Head of caudate nucleus (tissue), 42 donors: Measurements from ENCODE around the gene RAB5B.

Source experiments
- DNase-seq, 42 donors: peaks; one replicate each; pipeline versions ENCODE4 v3.0.0 to v3.0.0-alpha.2; 2020 to 2021; ENCODE audit warnings: mixed read lengths in 7 of 42
- intact Hi-C: fragments of 100-400 bp; cut with DNase I; formaldehyde crosslinking; loops from one replicate; pipeline ENCODE4 v1.15.0; 2022

Gene RAB5B

DNA sequence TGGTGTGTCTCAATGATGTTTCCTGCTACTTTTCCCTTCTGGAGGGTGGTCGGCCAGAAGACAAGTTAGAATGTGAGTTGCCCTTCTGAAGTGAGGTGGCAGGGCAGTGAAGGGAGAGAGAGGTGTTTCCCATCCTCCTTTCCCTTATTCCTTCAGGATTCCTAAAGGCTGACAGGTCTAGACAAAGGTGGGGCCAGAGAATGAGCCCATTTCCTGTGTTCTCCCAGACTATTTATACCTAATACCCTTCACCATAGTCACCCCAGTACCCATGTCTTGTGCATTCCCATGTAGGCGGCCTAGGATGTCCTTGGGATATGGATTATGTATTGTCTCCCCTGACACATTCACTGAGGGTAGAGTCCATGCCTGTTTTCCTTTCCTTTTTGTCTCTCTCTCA, 35.9 kb upstream of the RAB5B start:
- DNase-seq: no peak
- intact Hi-C loops: no loop called here

DNA sequence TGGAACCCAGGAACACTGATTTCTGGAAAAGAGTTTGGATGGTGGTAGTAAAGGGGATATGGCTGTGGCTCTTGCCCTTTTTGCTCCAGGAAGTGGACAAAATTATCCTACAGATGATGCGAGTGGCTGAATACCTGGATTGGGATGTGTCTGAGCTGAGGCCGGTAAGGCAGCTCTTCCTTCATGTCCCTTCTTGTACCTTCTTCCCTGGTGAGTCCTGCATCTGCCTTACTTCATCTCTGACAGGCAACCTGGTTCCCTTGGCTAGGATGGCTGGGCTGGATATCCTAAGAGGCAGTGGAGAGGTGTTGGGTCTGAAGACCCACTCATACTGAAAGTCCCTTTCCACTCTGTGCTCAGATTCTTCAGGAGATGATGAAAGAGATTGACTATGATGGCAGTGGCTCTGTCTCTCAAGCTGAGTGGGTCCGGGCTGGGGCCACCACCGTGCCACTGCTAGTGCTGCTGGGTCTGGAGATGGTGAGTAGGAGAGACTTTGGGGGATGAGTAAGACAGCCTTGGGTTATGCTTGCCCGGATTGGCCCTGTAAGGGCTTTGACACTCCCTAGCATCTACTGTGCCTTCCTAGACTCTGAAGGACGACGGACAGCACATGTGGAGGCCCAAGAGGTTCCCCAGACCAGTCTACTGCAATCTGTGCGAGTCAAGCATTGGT, 34.9 kb upstream of the RAB5B start:
- intact Hi-C loops: no loop called here
- DNase-seq: no peak

DNA sequence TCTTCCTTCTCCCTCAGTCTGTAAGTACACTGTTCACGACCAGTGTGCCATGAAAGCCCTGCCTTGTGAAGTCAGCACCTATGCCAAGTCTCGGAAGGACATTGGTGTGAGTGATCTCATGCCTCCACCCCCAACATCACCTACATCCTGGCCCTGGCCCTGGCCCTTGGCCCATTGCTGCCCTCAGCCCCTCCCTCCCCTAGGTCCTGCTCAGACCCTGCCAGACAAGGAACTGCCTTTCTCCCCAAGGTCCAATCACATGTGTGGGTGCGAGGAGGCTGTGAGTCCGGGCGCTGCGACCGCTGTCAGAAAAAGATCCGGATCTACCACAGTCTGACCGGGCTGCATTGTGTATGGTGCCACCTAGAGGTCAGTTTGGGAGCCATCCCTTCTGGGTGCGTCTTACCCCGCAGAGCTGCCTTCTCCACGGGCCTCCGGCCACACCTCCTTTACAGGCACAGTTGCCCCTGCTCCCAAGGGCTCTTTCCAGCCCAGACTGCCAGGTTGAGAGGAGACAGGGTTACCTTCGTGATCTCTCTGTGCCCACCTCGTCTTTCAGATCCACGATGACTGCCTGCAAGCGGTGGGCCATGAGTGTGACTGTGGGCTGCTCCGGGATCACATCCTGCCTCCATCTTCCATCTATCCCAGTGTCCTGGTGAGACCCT, 33.7 kb upstream of the RAB5B start:
- DNase-seq: peak; percentile 69 to 94 (median 87)
- intact Hi-C loops: loop anchor here (5.0 kb wide), 1 partner anchor 203 kb away; no protein-coding TSS in a partner anchor

DNA sequence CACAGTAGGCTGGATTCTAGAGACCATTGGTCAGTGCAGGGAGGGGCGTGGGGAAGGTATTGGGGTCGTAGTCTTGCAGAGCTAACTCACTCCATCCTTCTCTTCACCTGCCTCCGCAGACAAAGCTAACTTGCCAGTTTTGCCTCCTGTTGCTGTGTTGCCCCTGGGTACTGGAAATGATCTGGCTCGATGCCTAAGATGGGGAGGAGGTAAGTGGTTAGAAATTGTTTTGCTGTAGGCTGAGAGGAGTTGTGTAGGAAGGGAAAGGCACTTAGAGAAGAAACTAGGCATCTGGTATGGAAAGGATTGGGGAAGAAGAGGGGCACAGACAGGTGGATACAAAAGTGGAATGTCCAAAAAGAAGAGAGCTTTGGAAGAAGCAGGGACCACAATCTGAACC, 31.8 kb upstream of the RAB5B start:
- DNase-seq: peak in 7 of 42 donors; percentile 29 to 67 (median 45)
- intact Hi-C loops: loop anchor here (5.0 kb wide), 1 partner anchor 205 kb away; no protein-coding TSS in a partner anchor

DNA sequence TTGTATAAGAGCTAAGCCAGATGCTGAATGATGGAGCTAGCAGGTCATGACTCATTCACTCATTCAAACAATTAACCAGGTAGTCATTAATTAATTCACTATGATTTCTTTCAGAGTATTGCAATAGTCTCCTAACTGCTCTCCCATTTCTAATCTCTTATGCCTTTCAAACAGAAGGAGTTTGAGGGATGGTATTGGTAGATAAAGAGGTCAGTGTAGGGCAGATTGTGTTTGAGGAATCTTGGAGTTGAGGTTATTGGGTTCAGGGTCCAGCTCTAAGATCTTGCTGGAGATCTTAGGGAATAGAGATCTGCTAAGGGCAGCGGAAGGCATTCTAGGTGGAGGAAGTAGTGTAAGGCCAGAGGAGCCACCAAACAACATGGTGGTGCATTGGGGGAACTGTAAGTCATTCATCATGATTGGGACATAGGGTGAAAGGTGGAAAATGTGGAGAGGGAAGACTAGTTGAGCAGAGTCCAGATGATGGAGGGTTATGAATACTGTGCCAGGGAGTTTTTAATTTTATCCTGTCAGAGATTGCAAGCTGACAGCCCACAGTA, 31.2 kb upstream of the RAB5B start:
- intact Hi-C loops: loop anchor here (5.0 kb wide), 1 partner anchor 205 kb away; no protein-coding TSS in a partner anchor
- DNase-seq: no peak

DNA sequence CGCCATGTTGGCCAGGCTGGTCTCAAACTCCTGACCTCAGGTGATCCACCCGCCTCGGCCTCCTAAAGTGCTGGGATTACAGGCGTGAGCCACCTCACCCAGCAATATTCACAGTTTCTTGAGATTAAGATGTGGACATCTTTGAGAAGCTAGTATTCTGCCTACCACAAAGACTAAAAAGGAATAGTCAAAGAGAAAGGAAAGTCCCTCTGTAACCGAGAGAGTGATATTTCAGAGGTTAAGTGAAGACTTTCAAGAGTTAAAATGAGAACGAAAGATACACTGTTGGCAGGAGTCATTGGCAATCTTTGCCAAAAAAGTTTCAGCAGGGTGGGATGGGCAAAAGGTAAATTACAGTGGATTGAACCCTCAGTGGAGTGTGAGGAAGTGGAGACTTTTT, 27.3 kb upstream of the RAB5B start:
- DNase-seq: no peak

DNA sequence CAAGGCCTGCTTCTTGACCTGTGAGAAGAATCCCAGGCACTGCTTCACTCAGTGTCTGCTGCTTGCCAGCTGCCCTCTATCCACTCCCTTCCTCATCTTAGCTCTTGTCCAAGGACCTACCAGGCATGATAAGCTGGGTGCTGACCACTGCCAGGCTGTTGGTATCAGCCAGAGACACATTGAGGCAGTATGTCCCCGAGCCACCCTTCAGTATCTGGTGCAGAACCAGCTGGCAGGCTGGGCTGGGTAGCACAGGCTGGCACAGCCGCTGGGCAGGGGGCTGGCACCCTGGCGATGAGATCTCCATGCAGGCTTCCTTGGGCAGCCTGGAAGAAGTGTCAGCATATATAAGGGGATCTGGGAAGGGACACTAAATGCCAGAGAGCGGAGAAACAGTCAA, 18.5 kb upstream of the RAB5B start:
- DNase-seq: no peak
- intact Hi-C loops: no loop called here

More for the DNA sequence above, 27.3 kb upstream of the RAB5B start:
- intact Hi-C loops: no loop called here

DNA sequence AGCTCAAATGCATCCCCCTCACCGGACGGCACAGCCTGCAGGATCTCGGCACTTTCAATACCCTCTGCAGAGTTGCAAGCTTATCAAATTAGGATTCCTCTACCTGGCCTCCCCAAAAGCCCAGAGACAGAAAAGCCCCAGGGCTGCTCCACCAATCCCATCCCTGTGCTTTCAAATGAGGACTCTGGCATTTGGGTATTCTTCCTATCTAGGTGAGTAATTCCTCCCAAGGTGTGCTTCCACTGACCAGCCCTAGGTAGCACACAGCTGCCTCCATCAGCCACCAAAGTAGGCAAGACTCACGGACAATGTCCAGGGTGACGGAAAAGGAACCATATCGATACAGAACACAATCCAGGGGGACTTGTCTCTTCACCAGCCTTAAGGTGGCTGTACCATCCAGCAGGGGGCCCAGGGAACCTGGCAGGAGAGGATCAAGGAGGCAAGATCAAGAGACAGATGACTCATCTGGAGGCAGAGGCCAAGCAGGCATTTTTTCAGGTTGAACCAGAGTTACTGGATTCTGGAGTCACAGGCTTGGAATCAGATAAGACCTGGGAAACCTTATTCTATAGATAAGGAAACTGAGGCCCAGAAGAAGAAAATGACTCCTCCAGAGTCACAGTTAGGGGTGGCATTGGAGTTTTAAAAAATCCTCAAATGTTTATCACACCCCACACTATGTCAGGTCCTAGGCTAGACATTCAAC, 17.9 kb upstream of the RAB5B start:
- intact Hi-C loops: no loop called here
- DNase-seq: peak in 10 of 42 donors; percentile 5 to 55 (median 24)

DNA sequence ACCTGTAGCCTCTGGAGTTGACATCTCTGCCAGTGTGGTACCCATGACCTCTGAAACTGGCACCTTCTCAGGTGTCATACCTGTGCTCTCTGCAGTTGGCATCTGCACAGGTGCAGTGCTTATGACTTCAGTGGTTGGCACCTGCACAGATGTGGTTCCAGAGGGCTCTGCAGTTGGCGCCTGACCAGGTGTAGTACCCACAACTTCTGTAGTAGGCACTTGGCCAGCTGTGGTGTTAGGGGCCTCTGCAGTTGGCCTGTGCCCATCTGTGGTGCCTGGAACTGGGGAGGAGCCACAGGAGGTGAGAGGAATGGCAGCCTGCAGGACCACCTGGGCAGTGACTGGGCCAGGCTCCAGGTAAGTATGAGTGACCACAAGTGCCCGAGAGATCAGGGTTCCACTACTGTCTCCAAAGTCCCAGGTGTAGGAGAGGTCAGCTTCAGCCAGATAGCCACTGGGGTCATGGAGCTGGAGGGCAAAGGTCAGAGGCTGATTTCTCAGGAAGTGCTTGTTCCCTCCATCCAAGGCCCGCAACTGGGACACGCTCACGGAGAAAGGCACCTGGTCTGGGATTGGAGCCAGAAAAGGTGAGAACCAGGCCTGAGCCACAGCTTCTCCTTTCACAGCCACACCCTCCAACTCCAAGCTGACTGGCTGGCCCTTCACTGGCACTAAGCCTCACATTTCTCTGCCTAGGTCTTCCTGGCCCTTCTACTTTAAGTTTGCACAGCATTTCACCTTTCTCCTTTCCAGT, 16.6 kb upstream of the RAB5B start:
- no peak for DNase-seq

DNA sequence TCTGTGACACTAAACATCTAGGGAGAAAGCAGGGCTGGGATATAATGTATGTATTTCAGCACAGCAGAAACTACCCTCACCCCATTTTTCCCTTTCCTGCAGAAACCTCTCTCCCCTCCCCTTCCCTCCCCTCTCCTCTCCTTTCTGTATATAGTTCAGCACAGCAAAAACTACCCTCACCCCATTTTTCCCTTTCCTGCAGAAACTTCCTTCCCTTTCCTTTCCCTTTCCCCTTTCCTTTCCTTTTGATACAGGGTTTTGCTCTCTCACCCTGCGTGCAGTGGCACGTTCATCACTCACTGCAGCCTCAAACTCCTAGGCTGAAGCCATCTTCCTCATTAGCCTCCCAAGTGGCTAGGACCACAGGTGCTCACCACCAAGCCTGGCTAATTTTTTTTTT, 10.1 kb upstream of the RAB5B start:
- intact Hi-C loops: no loop called here
- no peak for DNase-seq

More for the DNA sequence above, 16.6 kb upstream of the RAB5B start:
- intact Hi-C loops: no loop called here

DNA sequence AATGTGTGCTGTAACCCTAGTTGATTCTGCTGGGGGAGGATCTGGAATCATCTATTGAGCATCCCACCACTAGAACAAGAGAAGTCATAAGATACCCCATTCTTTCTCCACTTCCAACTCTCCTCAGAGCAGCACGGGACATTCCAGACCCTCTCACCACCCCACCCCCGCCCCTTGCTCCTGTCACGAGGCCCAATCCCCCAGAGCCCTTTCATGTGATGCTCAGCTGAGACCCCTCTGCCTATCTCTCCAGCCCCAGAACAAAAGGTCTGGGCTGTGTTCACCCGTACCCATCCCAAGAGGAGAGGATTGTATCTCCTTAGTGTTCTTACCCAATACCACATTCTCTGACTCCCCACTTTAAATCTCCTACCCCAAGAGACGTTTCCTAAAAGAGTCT, 8.6 kb upstream of the RAB5B start:
- intact Hi-C loops: no loop called here
- DNase-seq: no peak

DNA sequence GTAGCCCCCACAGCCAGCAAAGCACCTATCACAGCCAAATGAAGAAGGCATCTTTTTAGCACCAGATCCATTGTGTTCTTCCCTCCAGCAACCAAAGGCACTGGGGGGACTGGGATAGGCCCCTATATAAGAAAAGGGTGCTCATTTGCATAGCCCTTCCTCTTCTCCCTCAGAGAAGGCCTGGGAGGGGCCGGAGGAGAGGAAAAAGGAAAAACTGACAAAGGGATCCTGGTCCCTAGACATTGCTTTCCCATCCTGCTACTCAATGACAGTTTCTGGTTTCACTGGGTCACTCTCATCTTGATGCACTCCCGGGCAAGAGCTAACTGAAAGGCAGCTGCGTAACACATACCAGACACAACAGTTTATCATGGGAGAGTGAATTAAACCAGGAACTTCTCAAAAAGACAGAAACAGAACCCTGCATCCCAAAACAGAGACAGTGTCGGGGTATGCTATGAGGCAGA, 7.9 kb upstream of the RAB5B start, which contains the start of gene PMEL:
PMEL (minus strand) TSS at position 102 of the 467 bp plus-strand sequence; CDS start at position 71, 31 bp downstream.
- no peak for DNase-seq
- intact Hi-C loops: no loop called here

DNA sequence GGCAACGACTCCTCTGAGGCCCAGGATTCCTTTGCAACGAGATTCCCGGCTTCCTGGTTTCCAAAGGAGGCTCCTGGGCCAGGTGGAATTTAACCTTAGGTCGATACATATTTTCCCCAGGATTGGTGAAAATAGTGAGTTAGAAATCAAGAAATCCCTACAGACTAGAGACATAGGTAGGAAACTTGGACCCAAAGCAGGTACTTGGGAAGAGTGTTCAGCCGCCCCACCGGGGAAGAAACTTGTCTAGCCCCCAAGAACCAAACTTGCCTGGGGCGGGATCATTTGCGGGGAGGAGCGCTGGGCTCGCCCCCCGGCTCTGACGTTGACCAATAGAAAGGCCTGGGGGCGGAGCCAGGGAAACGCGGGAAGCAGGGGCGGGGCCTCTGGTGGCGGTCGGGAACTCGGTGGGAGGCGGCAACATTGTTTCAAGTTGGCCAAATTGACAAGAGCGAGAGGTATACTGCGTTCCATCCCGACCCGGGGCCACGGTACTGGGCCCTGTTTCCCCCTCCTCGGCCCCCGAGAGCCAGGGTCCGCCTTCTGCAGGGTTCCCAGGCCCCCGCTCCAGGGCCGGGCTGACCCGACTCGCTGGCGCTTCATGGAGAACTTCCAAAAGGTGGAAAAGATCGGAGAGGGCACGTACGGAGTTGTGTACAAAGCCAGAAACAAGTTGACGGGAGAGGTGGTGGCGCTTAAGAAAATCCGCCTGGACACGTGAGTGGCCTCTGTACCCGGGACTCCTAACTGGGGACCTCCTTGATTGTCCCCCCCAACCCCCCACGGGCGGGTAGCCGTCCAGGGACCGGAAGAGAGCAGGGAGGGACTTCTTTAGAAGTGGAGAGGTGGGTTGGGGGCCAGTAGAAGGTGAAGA, 7.2 kb upstream of the RAB5B start, which contains the start of gene CDK2:
CDK2 (plus strand) TSS at position 423 of the 874 bp plus-strand sequence; CDS start at position 602, 179 bp downstream.
- peak; percentile 77 to 94 (median 89) for DNase-seq
- intact Hi-C loops: no loop called here

DNA sequence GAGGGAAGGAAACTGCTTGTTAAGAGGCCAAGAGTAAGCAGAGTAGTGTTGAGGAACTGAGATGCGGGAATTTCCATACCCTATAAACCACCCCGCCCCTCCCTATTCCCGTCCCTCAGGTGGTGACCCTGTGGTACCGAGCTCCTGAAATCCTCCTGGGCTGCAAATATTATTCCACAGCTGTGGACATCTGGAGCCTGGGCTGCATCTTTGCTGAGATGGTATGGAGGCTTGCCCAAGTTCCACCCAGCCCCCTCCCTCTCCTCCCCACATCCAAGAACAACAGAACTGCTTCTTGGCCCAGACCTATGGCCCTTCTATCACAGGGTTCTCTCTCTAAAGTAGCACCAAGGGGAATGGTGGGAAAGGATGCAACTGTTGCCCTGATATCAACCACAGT, 4.5 kb upstream of the RAB5B start:
- no peak for DNase-seq
- intact Hi-C loops: no loop called here

DNA sequence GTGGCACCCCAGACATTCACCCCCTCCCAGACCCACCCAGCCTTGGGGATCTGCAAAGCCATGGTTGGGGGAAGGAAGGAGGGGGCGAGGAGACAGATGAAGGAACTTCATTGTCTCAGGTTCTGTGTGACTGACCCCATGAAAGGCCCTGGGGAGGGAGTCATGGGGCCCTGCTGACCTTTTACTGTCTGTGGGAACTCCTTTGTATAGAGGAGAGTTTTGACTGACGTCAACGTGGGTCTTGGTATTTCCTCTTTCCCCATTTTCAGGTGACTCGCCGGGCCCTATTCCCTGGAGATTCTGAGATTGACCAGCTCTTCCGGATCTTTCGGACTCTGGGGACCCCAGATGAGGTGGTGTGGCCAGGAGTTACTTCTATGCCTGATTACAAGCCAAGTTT, 3.1 kb upstream of the RAB5B start:
- DNase-seq: no peak
- intact Hi-C loops: loop anchor here (5.0 kb wide), 1 partner anchor 43 kb away; the partner anchor contains the start of gene PYM1

DNA sequence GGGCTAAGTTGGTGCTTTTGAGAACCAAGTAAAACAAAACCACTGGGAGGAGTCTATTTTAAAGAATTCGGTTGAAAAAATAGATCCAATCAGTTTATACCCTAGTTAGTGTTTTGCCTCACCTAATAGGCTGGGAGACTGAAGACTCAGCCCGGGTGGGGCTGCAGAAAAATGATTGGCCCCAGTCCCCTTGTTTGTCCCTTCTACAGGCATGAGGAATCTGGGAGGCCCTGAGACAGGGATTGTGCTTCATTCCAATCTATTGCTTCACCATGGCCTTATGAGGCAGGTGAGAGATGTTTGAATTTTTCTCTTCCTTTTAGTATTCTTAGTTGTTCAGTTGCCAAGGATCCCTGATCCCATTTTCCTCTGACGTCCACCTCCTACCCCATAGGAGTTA, 1.8 kb upstream of the RAB5B start:
- DNase-seq: no peak
- intact Hi-C loops: loop anchor here (5.0 kb wide), 1 partner anchor 45 kb away; the partner anchor contains the start of gene PYM1

DNA sequence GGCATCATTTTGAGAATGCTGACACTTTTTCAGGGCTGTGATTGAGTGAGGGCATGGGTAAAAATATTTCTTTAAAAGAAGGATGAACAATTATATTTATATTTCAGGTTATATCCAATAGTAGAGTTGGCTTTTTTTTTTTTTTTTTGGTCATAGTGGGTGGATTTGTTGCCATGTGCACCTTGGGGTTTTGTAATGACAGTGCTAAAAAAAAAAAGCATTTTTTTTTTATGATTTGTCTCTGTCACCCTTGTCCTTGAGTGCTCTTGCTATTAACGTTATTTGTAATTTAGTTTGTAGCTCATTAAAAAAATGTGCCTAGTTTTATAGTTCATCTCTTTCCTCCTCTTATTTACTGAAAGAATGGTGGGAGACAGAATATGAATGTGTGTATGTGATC, 1.4 kb upstream of the RAB5B start:
- intact Hi-C loops: loop anchor here (5.0 kb wide), 1 partner anchor 45 kb away; the partner anchor contains the start of gene PYM1
- no peak for DNase-seq
